Type B pancreatic cell (in vitro differentiated cells): Measurements from ENCODE around the gene PFN3. TPM values are rescaled to one million over a fixed set of nuclear protein-coding genes. Genes with fewer than 3 reads are reported as not detected.
"Not testable (repeated sequence)": the region's sequence is repeated elsewhere in the genome, so short reads cannot be mapped to it uniquely, and the experiment has no call there.

Experiments
- DNase-seq: peaks from one replicate; pipeline ENCODE4 v3.0.0; 2021; ENCODE audit warnings: mixed read lengths; ENCODE audit not compliant: unreplicated experiment; ENCODE audit errors: extremely low spot score
- H3K27ac Mint-ChIP-seq: 2 replicates; pipeline ENCODE4 v1.8.0; 2021; ENCODE audit warnings: mild to moderate bottlenecking, mixed read lengths
- H3K27me3 Mint-ChIP-seq: 2 replicates; pipeline ENCODE4 v1.8.0; 2021; ENCODE audit warnings: mixed read lengths
- H3K36me3 Mint-ChIP-seq: 2 replicates; pipeline ENCODE4 v1.8.0; 2021; ENCODE audit warnings: mixed read lengths
- H3K4me1 Mint-ChIP-seq: one replicate; pipeline ENCODE4 v1.8.0; 2021; ENCODE audit warnings: mixed read lengths; ENCODE audit not compliant: unreplicated experiment
- H3K4me3 Mint-ChIP-seq: 2 replicates; pipeline ENCODE4 v1.8.0; 2021; ENCODE audit warnings: mild to moderate bottlenecking, mixed read lengths
- H3K9me3 Mint-ChIP-seq: 2 replicates; pipeline ENCODE4 v1.8.0; 2021; ENCODE audit warnings: mixed read lengths
- total RNA-seq: library from RNA; stranded (reverse); gene quantifications from 2 replicates; pipeline ENCODE4 v1.2.1, GENCODE V29; 2021; ENCODE audit warnings: low replicate concordance
- TF ChIP-seq, protein P1 (sequence below): fragments of 200-600 bp; sonication (generic); conservative IDR thresholded peaks from 2 replicates; pipeline ENCODE4 v1.5.0; 2021; ENCODE audit warnings: antibody characterized with exemption, mild to moderate bottlenecking

The PFN3 gene
- total RNA-seq, 1 donor from 2014 or later, result not detected

DNA sequence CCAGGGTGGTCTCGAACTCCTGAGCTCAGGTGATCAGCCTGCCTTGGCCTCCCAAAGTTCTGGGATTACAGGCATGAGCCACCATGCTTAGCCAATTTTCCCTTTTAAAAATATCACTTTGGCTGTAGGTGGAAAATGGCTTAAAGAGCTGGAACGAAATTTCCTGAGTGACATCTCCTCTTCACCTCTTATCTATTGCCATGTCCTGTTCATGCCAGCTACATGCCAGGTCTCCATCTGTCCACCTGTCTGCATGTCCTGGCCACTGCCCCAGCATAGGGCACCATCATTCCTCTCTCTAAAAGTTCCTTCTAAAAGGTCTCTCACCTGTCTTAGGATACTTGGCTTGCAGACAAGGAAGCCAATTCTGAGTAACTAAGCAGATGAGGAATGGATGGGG lies 23.2 kb upstream of the PFN3 start:
- no peaks in the 10 kb centered on the region for H3K9me3 Mint-ChIP-seq
- no peaks in the 10 kb centered on the region for H3K27me3 Mint-ChIP-seq
- no peak for DNase-seq
- H3K27ac Mint-ChIP-seq, result no peak overlapping the region
- H3K36me3 Mint-ChIP-seq, result no peaks in the 10 kb centered on the region
- no peak overlapping the region for H3K4me3 Mint-ChIP-seq
- peaks cover 12% of the 10 kb centered on the region for H3K4me1 Mint-ChIP-seq
- TF ChIP-seq, protein P1, sequence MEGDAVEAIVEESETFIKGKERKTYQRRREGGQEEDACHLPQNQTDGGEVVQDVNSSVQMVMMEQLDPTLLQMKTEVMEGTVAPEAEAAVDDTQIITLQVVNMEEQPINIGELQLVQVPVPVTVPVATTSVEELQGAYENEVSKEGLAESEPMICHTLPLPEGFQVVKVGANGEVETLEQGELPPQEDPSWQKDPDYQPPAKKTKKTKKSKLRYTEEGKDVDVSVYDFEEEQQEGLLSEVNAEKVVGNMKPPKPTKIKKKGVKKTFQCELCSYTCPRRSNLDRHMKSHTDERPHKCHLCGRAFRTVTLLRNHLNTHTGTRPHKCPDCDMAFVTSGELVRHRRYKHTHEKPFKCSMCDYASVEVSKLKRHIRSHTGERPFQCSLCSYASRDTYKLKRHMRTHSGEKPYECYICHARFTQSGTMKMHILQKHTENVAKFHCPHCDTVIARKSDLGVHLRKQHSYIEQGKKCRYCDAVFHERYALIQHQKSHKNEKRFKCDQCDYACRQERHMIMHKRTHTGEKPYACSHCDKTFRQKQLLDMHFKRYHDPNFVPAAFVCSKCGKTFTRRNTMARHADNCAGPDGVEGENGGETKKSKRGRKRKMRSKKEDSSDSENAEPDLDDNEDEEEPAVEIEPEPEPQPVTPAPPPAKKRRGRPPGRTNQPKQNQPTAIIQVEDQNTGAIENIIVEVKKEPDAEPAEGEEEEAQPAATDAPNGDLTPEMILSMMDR, result no peak

DNA sequence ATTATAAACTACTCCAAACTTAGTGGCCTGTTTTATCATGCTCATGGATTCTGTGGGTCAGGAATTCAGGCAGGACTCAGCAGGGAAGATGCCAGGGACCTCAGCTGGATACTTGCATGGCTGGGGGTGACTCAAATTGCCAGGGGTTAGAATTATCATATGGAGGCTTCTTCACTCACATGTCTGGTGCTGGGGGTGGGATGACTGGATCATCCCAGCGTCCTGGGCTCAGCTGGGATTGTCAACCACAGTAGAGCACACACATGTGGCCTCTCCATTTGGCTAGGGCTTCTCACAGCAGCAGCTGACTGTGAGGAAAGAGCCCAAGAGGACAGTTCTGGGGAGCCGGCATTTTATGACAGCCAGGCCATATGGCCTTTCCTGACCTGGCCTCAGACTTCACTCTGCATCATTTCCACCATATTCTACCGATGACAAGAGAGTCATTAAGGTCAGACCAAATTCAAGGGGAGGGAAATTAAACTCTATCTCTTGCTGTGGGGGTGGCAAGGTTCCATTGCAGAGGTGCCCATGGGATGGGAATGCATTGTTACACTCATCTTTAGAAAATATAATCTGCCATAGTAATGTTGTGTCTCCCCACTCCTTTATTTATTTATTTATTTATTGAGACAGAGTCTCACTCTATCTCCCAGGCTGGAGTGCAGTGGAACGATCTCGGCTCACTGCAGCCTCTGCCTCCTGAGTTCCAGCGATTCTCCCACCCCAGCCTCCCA lies 20.8 kb upstream of the PFN3 start:
- Mint-ChIP-seq H3K9me3 (no peaks in the 10 kb centered on the region), H3K4me3 (no peak overlapping the region), H3K27me3 (no peaks in the 10 kb centered on the region), H3K4me1 (peaks cover 6% of the 10 kb centered on the region), H3K27ac (no peak overlapping the region), H3K36me3 (no peaks in the 10 kb centered on the region)
- DNase-seq, result no peak
- TF ChIP-seq, protein P1, result no peak

DNA sequence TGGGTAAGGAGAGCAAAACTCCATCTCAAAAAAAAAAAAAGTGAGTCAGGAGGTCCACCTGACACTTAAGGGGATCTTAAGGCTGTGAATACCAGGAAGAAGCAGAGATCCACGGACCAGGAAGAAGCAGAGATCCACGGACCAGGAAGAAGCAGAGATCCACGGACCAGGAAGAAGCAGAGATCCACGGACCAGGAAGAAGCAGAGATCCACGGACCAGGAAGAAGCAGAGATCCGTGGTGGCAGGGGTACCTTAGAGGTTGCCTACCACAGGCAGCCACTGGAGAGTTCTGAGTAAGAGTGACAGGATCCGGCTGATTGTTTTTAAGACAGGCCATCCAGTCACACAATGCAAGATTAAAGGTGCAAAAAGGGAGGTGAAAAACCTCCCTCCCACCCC lies 20.0 kb upstream of the PFN3 start:
- DNase-seq, H3K27ac Mint-ChIP-seq, H3K9me3 Mint-ChIP-seq, H3K4me3 Mint-ChIP-seq, H3K4me1 Mint-ChIP-seq, H3K27me3 Mint-ChIP-seq, H3K36me3 Mint-ChIP-seq: not testable (repeated sequence)

DNA sequence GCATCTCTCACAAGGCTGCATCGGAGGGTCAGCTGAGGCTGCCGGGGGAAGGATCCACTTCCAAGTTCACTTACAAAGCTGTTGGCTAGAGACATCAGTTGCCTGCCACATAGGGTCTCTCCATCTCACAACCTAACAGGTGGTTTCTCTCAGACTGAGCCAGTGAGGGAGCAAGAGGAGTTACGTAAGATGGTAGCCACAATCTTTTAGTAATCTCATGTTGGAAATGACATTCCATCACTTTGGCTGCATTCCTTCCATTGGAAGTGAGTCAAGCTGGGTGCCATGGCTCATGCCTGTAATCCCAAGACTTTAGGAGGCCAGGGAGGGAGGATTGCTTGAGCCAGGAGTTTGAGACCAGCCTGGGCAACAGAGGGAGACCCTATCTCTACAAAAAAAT lies 18.6 kb upstream of the PFN3 start:
- peaks cover 5% of the 10 kb centered on the region for H3K27me3 Mint-ChIP-seq
- no peaks in the 10 kb centered on the region for H3K4me1 Mint-ChIP-seq
- H3K9me3 Mint-ChIP-seq, result no peaks in the 10 kb centered on the region
- no peak for DNase-seq
- TF ChIP-seq, protein P1, result no peak
- H3K4me3 Mint-ChIP-seq, result no peak overlapping the region
- H3K36me3 Mint-ChIP-seq, result no peaks in the 10 kb centered on the region
- H3K27ac Mint-ChIP-seq, result no peak overlapping the region

DNA sequence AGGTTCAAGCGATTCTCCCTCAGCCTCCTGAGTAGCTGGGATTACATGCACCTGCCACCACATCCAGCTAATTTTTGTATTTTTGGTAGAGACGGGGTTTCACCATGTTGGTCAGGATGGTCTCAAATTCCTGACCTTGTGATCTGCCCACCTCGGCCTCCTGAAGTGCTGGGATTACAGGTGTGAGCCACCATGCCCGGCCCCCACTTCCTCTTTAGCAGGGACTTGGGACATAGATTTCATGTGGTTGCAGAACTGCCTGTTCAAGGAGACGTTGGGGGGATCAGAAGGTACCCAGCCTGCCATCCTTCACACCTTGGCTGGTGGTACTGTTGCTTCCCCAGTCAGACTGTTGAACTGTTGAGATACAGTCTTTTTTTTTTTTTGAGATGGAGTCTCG lies 16.6 kb upstream of the PFN3 start:
- DNase-seq, H3K27ac Mint-ChIP-seq, H3K4me1 Mint-ChIP-seq, H3K9me3 Mint-ChIP-seq, H3K4me3 Mint-ChIP-seq, H3K36me3 Mint-ChIP-seq: not testable (repeated sequence)
- peaks cover 18% of the 10 kb centered on the region for H3K27me3 Mint-ChIP-seq

DNA sequence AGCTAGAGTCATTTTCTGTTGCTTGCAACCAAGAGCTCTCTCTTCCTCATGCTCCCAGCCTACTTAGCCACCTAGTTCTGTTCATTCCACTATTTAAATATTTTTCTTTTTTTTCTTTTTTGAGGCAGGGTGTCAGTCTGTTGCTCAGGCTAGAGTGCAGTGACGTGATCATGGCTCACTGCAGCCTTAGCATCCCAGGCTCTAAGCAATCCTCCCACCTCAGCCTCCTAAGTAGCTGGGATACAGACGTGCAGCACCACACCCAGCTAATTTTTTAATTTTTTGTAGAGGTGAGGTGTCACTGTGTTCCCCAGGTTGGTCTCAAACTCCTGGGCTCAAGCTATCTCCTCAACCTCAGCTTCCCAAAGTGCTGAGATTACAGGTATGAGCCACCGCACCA lies 14.0 kb upstream of the PFN3 start:
- H3K36me3 Mint-ChIP-seq, result no peaks in the 10 kb centered on the region
- H3K4me1 Mint-ChIP-seq, result no peaks in the 10 kb centered on the region
- DNase-seq, result no peak
- H3K27ac Mint-ChIP-seq, result no peak overlapping the region
- H3K27me3 Mint-ChIP-seq, result peaks cover 22% of the 10 kb centered on the region
- no peak overlapping the region for H3K4me3 Mint-ChIP-seq
- H3K9me3 Mint-ChIP-seq, result no peaks in the 10 kb centered on the region
- TF ChIP-seq, protein P1, result no peak
